GM19043 (cell line): ENCODE data around the gene CAB39L.

Experiments used
- ATAC-seq: cut with Tn5 transposase; IDR thresholded peaks from one replicate; pipeline ENCODE4 v1.9.1; 2021; ENCODE audit warnings: low read depth; ENCODE audit not compliant: unreplicated experiment

The CAB39L gene

DNA sequence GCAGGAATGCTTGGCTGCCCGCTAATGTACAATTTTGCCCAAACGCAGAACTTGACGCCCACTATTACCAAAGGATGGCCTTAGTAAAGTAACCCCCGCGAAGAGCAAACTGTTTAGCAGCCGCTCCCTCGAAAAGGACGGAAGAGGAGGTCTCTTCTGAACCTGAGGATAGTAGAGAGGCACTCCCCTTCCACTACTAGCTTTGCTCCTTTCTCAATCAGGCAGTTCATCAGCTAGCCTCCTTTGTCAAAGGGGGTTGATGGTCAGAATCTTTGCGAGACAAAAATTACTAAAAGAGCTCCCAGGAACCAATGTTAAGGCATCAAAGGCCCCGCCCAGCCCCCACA lies 534 bp downstream of the CAB39L start:
- ATAC-seq: no peak

DNA sequence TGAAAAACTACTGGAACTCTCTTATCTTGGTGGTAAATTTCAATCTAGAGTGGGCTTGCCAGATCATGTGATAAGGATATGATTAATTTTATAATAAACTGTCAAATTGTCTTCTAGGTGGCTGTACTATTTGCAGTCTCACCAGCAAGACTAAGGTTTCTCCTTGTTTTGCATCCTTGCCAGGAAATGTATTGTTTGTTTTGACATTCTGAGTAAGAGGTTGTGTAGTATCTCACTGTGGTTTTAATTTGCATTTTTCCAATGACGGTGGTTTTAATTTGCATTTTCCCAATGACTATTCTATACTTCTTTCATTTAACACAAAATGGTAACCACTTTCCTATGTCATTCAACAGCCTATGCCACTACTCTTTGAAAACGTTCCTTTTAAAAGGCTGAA lies 2.0 kb downstream of the CAB39L start:
- no peak for ATAC-seq

DNA sequence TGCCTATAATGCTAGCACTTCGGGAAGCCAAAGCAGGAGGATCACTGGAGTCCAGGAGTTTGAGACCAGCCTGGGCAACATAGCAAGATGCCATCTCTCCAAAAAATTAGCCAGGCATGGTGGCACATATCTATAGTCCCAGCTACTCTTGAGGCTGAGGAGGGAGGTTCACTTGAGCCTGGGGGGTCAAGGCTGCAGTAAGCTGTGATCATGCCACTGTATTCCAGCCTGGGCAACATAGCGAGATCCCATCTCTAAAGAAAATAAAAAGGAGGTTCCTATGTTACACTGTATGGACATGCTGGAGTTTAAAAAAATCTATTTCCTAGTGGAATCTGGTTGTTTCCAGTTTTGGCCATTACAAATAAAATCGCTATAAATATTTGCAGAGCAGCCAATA lies 2.6 kb downstream of the CAB39L start:
- ATAC-seq: no peak

DNA sequence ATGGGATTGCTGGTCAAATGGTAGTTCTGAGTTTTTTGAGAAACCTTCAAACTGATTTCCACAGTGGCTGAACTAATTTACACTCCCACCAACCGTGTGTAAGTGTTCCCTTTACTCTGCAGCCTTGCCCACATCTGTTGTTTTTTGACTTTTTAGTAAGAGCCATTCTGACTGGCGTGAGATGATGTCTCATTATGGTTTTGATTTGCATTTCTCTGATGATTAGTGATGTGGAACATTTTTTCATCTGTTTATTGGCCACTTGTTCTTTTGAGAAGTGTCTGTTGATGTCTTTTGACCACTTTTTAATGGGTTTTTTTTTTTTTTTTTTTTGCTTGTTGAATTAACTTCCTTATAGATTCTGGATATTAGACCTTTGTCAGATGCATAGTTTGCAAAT lies 4.3 kb downstream of the CAB39L start:
- no peak for ATAC-seq

DNA sequence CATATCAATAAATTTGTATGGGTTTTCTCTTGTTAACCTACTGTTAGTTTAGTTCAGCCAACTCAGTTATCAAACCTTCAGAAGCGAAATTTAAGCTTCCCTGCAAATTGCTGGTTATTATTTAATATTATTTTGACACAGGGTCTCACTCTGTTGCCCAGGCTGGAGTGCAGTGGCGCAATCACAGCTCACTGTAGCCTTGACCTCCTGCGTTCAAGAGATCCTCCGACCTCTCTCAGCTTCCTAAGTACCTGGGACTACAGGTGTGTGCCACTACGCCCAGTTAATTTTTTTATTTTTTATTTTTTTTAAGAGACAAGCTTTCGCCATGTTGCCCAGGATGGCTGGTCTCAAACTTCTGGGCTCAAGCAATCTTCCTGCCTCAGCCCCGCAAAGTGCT lies 6.2 kb downstream of the CAB39L start:
- ATAC-seq: no peak

DNA sequence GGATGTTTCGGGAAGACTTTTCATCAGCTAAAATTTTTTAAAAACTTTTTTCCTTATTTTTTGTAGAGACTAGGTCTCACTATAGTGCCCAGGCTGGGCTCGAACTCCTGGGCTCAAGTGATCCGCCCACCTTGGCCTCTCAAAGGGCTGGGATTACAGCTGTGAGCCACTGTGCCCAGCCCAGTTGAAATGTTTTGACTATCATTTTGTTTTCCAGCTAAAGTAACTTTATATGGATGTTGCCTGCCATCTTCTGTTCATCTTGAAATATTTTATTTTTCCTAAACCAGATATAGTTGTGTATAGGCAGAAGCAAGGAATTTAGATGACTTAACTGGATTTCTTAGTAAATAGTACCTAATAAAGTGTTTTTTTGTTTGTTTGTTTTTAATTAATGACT lies 7.0 kb downstream of the CAB39L start:
- no peak for ATAC-seq

DNA sequence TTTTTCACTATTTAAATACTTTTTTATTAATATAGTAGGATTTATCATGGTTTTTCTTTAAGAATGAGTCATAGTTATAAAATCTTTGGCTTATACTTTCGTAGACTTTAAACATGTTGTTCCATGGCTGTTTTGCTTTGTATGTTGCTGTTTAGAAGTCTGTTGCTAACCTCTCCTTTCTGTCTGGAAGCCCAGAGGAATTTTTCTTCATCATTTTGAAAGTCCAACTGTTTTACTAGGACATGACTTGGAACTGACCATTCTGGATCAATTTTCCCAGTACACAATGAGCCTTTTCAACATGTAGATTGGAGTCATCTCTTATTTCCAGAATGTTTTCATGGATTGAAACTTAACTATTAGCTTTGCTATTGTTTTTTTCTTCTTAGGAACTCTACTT lies 7.9 kb downstream of the CAB39L start:
- ATAC-seq: no peak

DNA sequence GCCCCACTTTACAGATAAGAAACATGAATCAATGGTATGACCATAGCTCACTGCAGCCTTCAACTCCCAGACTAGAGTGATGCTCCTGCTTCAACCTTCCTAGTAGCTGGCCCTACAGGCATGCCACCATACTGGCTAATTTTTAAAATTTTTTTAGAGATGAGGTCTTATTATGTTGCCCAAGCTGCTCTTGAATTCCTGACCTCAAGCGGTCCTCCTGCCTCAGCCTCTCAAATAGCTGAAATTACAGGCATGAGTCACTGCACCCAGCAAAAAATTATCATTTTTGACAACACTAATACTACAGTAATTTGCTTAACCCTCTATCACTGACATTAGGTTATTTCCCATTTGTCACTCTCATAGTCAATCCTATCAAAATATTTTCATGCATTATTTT lies 14.7 kb downstream of the CAB39L start:
- no peak for ATAC-seq

DNA sequence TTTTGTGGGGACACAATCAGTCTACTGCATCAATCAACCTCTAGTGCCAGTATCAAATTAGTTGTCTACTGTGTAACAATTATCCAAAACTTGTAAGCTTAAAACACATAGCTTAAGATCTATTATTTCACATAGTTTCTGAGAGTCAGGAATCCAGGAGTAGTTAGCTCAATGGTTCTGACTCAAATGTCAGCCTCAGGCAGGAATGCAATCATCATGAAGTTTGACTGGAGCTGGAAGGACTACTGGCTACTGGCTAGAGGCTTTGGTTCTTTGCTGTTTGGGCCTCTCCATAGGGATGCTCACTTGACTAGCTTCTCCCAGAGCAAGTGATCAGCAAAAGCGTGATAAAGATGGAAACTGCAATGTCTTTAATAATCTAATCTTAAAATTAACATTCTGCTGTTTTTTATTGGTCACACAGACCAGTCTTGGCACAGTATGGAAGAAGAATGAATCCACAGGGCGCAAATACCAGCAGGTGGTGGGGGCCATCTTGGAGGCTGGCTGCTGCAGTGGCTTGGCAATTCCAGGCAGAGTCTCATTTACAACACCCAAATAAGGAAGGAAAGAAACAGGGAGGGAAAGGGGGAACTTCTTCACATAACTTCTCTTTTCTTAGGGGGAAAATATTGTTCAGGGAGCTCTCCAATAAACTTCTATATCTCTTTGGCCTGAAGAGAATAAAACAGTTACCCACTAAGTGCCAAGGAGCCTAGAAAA lies 15.7 kb downstream of the CAB39L start:
- ATAC-seq: no peak

DNA sequence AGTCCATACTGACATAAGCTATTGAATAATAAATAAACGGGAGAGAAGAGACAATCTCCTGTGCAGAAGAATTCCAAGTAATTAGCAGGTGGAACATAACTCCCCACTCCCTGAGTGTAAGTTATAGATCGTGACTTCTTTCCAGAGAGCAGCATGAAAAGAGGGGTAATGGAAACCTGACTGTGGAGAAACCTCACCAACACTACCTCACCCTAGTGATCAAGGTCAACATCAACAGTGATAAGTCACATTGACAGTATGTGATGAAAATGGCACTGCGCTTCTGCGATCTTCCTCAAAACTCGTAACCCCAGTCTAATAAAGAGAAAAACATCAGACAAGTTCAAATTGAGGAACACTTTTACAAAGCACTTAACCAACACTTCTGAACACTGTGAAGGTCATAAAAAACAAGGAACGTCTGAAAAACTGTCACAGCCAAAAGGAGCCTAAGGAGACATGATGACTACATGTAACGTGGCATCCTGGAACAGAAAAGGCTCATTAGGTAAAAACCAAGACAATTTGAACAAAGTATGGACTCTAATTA lies 19.8 kb downstream of the CAB39L start:
- ATAC-seq: no peak

DNA sequence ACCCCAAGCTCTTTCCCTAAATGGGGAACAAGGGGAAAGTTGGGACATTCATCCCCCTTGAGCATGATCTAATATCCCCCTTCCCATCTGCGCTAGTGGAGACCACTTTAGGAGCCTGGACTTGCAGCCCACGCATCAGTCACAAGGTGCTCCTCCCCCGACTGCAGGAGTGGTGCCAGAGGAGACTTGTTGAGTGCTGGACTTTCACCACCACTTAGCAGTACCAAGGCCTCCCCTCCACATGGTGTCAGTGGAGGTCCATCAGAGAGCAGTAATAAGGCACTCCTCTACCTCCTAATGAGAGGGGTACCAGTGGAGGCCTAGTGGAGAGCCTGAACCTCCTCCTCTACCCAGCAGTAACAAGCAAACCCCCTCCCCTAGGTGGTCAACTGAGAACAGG lies 22.5 kb downstream of the CAB39L start:
- peak; percentile 83 for ATAC-seq

DNA sequence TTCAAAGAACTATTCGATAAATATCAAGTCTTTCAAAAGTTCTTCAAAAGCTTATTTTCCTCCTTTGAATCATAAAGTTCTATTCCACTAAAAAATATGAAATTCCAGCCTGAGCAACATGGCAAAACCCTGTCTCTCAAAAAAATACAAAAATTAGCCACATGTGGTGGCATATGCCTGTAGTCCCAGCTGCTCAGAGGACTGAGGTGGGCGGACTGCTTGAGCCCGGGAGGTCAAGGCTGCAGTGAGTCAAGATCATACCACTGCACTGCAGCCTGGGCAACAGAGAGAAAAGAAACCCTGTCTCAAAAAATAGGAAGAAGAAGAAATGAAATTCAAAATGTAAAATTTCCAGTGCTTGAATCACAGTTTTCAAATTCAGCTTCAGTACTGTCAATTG lies 24.6 kb downstream of the CAB39L start:
- no peak for ATAC-seq

DNA sequence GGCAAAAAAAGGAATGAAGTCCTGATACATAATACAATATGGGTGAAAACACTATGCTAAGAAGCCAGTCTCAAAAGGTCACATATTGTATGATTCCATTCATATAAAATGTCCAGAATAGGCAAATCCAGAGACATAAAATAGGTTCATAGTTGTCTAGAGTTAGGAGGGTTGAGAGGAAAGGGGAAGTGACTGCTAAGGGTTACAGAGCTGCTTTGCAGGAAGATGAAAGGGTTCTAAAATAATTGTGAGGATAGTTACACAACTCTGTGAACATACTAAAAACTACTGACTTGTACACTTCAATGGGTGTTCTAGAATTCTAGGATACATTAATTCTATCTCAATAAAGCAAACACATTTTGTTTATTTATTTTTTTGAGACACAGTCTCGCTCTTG lies 25.7 kb downstream of the CAB39L start:
- ATAC-seq: no peak

DNA sequence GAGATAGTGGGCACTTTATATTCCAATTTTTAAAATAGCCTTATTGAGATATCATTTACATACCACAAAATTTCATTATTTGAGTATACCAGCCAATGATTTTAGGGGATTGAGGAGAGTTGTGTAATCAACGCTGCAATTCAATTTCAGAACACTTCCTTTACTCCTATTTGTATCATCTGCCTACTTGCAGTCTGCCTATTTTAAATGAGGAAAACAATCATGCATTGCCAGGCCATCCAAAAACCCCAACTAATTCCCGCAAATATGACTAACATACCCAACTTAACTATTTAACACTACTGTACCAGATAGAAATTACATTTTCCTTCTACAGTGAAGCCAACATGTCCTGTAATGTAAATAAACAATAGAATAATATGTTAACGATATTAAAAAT lies 26.7 kb downstream of the CAB39L start:
- no peak for ATAC-seq

DNA sequence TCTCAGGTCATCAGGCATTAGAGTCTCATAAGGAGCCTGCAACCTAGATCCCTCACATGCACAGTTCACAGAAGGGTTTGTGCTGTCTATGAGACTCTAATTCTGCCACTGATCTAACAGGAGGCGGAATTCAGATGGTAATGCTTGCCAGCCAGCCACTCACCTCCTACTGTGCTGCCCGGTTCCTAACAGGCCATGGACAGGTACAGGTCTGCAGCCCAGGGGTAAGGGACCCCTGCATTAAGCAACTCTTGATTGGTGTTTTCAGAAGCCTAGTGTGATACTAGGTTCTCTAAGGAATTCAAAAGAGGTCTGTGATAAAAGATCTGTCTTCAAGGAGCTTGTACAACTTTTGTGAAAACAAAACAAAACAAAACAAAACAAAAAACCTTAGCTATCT lies 31.1 kb downstream of the CAB39L start:
- no peak for ATAC-seq

DNA sequence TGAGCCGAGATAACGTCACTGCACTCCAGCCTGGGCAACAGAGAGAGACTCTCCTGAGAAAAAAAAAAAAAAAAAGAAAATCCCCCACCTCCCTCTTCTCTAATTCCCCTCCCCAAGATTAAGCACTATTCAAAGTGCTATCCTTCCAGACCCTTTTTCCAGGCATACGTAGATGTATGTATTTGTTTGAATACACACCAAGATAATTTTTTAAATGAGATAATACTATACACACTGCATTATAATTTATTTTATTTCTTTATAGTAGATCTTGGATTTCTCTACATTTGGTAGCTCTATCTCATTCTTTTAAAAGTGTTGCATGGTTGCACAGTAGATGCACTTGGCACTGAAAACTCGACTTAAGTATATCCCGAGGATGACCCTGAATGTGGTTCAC lies 32.5 kb downstream of the CAB39L start:
- no peak for ATAC-seq

DNA sequence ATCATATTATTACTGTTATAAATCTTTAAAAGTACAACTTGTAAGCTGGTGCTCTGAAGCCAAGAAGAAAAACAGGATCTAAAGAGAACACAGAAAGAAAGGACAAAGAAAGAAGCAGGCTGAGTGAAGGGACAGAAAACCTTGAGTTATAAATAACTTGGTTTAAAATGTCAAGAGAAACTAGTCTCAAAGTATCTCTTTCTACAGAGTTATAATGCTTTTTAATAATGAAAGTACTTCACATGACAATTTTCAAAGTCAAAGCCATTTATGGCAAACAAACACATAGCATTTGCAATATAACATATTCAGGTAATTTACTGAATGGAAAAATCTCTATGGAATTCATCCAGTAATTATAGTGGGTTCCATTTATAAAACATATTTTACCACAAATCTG lies 33.4 kb downstream of the CAB39L start:
- ATAC-seq: no peak

DNA sequence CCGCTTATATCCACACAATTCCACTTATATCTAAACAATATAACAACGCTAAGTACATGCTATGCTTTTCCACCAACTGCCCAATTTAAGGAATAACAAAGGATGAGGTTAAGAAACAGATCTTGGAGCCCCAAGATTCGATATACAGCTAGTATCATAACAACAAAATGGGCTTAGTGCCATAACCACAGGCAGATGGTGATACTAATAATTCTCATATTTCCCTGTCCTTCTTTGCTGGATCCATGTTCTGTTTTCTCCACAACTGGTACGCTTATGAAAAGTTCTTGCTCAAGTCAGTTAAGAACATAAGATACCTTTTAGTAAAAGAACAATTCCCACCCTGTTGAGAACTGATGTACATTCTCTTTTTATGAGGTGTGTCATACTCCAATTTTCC lies 33.9 kb downstream of the CAB39L start:
- no peak for ATAC-seq

DNA sequence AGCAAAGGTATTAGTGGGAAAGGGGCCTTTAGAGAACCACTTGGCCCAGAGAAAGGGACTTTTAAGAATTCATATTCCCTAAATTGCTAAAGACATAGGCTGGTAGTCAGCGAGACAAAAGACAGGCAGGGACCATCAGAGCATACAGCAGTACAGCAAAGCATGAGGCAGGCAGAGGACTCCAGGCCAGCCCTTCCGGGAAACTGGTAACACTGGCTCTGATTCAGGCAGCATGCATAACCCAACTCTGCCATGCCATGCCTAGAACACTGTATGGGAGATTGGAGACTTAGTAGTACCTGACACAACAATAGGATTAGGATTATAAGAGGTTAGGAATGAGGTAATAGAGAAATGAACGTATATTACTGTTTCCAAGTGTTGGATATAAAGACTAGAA lies 34.9 kb downstream of the CAB39L start:
- ATAC-seq: no peak

DNA sequence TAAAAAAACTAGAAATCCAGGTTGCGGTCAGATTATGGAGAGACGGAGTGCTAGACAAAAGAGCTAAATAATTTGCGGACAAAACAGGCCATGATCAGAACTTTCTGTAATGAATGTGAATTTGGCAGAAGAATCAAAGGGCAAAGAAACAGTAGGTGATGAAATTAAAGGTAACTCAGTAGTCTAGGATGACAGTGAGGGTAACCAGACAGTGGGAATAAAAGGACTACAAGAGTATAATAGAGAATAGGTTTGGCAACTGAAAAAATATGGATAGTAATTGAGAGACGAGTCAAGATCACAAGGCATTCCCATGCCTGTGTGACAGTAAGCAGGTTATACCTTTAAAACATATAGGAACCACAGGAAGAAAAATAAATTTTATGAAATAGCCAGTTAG lies 35.9 kb downstream of the CAB39L start:
- ATAC-seq: no peak

DNA sequence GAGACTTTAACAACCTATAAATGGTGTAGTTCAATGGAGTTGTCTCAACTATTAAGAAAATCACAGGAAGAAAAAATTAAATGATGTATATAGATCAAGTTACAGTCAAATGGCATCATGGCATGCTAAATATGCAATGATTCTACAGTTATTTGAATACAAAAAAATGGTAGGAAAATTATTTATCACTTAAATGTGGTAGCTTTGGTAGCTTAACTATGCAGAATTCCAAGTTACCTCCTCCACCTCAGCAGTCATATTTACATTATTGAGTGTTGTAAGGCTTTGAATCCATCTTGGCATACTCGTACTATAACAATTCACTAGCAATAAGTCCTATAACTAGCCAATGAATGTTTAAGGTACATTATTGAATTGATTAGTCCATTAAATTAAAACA lies 36.8 kb downstream of the CAB39L start:
- ATAC-seq: no peak

DNA sequence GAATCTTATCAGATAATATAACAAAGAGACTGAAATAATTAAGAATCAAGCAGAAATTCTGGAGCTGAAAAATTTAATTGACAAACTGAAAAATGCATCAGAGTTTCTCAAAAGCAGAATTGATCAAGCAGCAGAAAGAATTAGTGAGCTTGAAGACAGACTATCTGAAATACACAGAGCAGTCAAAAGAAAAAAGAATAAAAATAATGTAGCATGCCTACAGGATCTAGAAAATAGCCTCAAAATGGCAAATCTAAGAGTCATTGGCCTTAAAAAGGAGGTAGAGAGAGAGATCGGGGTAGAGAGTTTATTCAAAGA lies 39.2 kb downstream of the CAB39L start:
- no peak for ATAC-seq
